HG03103 (cell line): ENCODE measurements around the gene SH2D3C.

Source experiments
- ATAC-seq: cut with Tn5 transposase; IDR thresholded peaks from one replicate; pipeline ENCODE4 v1.9.1; 2021; ENCODE audit warnings: low read depth; ENCODE audit not compliant: unreplicated experiment

SH2D3C gene

DNA sequence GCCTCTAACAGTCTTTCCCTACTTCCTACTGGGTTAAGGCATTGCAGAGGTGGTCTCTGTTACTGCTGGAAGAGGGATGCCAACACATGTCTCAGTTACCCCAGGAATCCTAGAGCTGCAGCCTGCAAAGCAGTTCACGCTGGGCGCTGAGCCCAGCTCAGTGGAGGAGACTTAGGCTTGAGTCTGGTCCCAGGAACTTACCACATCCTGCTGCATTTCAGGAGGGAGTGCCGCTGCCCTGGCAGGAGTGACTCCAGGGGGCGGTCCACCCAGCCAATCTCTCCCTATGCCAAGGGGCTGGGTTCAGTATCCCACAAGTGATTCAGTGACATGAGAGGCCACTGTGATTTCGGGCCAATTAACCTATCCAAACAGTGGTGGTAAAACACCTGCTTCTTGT, 55.0 kb downstream of the SH2D3C start:
- no peak for ATAC-seq

DNA sequence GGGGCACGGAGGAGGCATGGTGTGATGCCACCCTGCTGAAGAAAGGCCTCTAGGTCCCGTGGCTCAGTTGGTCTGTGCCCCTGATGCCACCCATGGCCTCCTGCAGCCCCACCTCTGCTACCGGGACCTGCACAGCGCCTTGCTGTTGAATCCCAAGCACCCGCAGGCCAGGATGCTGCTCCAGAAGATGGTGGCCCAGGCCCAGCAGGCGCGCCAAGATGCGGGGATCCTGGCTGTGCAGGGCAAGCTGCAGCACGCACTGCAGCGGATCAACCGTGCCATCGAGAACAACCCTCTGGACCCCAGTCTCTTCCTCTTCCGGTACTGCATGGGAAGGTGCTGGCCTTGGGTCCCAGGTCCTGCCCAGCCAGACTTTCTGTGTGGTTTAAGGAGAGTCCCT, 55.5 kb downstream of the SH2D3C start:
- no peak for ATAC-seq

DNA sequence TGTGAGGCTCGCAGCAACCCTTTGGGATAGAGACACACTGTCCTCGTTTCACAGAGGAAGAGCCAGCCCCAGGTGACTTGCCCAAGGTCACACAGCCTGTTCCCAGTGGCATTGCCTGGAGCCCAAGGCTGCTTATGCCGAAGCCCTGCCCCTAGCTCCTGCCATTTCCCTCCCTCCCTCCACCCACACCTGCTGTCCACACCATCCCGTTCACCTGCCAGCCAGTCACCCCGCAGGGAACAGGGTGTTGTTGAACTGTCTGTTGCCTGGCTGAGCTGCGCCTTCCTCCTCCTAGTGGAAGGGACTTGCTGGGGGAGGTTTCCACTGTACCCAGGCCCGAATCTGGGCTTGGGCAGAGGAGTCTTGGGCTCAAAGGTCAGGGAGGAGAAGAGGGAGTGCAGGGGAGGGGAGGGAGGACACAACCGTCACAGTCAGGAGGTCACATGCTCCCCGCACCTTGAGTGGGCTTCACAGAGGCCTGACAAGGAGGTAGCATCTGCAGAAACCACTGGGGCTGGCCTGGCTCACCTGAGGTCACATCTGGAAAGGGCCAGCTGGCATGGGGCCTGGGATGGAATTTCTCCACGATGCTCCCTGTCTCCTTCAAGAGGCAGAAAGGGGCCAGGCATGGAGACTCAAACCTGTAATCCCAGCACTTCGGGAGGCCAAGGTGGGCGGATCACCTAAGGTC, 56.3 kb downstream of the SH2D3C start:
- ATAC-seq = no peak

- ATAC-seq = no peak
Measured at GRCh38 chr9:127721391-127721821, 57.1 kb downstream of the SH2D3C start.

DNA sequence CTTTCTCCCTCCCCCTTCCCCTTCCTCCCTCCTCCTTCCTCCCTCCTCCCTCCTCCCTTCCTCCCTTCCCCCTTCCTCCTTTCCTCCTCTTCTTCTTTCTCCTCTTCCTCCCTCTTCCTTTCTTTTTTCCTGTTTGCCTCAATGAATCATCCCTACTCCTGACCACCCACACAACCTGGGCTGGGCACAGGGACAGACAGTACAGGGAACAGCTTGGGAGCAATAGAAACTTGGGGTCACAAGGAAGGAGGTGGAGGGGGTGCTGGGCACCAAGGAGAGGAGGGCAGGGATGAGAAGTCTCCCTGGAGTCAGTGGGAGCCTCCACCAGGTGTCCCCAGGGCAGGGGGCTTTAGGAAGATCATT, 57.6 kb downstream of the SH2D3C start:
- ATAC-seq = no peak

- no peak for ATAC-seq
Measured at GRCh38 chr9:127720031-127720864, 58.2 kb downstream of the SH2D3C start.

DNA sequence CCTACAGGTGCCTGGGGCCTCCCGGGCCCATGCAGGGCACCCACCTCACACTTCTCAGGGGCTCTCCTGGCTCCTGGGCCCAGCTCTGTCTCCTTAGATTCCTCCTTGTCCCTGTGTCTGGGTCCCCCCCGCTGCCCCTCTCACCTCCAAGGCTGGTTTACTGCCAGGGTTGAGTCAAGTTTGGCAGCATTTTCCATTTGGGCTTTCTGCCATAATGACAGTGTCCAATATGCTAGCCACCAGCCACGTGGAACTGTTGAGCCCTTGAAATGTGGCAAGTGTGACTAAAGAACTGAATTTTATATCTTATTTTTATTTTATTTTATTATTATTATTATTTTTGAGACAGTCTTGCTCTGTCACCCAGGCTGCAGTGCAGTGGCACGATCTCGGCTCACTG, 60.7 kb downstream of the SH2D3C start:
- no peak for ATAC-seq

DNA sequence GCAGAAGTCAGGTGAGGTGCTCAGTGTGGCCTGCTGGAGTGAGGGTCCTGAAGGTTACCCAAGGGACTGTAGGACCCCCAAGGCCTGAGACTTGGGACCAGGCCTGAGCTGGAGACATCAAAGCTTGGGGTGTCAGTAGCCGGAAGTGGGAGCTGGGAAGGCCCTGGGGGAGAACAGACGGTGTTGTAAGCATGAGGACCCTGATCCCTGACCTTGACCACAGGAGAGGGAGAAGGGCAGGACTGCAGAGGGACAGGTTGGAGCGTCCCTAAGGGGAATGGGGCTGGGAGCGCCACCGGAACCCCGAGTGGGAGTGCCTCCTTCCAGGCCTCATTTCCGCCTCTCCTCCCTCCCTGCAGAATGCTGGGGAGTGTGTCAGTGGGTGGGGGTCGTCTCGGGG, 62.1 kb downstream of the SH2D3C start:
- no peak for ATAC-seq

DNA sequence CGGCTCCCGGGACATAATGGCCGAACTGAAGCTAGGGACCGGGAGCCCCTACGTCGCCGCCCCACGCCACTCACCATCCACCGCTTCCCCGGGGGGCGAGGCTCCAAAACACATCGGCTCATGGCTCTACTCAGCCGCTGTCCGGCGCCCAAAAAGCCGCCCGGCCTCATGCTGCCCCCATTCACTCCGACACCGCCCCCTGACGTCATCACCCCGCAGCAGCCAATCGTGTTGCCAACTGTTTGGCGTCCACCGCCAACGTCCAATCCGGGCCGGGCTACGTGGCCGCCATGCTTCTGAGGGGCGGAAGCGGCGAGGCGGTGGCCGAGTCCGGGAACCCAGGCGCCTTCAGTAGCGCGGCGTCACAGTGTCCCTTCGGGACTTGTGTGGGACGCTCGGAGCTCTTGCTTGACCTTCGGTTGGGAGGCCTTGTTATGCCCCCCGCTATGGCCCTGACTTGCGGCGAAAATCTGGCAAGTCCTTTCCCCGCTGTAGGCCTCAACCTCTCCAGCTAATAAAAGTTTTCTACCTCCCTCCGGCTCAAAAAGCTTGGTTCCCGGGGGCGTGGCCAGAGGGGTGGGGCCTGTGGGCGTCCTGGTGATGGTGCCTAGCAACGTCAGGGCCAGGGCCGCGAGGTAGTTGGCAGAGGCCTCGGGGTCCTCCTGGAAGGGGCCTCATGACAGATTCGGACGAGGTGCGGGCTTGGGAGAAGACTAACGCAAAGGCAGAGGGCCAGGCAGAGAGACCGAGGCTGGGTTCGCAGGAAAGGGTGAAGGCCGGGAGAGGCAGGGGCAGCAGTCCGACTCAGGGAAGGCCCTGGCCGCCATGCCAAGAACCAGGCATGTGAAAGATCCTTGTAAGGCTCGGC, 62.8 kb downstream of the SH2D3C start, which contains the start of the genes PTRH1 and TTC16:
Gene PTRH1, minus strand, starts transcription at position 194 of the 868 bp plus-strand sequence. Its CDS starts 24 bp downstream, at position 170.
Gene TTC16, plus strand, starts transcription at position 610 of the 868 bp plus-strand sequence. Its CDS starts 67 bp downstream, at position 677.
- ATAC-seq = peak; percentile 87

- no peak for ATAC-seq
Measured at GRCh38 chr9:127714951-127715469, 63.5 kb downstream of the SH2D3C start.

- no peak for ATAC-seq
Measured at GRCh38 chr9:127714020-127714750, 64.3 kb downstream of the SH2D3C start.

DNA sequence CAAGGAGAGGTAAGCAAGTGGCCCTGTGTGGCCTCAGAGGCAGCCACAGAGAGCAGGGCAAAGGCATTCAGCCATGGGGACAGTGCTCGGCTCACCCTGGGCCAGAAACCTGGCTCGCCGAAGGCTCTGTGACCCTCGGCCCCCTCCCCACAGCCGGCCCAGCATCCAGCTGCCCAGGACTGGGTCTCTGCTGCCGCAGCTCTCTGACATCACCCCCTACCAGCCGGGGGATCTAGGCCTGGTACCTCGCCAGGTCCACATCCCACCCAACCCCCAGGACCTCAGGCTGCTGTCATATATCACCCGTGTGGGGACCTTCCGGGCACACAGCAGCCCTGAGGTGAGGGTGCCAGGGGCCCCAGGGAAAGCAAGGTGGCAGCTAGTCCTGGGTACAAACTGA, 65.6 kb downstream of the SH2D3C start:
- ATAC-seq = no peak

- ATAC-seq = no peak
Measured at GRCh38 chr9:127712371-127712770, 66.1 kb downstream of the SH2D3C start.

- no peak for ATAC-seq
Measured at GRCh38 chr9:127711831-127712274, 66.6 kb downstream of the SH2D3C start.

GRCh38 chr9:127711226-127711701, 67.2 kb downstream of the SH2D3C start:
- ATAC-seq = no peak

DNA sequence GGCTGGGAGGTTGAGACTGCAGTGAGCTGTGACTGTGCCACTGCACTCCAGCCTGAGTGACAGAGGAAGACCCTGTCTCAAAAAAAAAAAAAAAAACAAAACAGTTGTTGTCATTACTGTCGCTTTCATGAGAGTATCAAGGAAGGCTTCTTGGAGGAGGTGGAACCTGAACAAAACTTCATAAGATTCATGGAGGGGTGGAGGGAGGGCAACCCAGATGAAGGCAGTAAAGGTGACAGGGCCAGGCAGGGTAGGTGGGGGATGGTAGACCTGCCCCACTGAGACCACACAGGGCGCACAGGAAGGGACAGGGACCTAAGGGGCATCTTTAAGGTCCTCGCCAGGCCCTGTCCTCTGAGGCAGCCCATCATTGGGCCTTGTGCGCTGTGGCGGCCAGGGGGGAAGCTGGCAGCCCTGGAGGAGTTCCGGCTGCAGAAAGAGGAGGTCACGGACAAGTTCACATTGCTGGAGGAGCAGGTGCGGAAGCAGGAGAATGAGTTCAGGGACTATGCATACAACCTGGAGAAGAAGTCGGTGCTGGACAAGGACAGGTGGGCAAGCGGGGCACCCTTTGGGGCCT, 68.2 kb downstream of the SH2D3C start:
- ATAC-seq = no peak

GRCh38 chr9:127708952-127709587, 69.4 kb downstream of the SH2D3C start:
- ATAC-seq = no peak

DNA sequence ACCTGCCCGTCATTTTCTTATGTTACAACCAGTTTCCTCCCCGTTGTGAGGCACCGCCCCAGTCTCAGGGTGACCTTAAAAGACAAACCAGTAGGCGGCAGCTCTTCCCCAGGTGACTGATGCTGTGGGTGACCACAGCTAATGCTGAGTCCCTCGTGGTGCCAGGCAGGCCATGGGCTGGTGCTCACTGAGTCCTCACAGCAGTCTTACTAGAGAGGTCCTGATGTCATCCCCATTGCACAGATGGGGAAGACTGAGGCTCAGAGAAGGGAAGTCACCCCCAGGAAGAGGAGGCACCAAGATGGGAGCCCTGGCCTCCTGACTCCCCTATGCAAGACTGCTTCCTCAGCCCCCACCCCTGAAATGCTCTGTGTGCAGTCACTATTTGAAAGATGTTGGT, 70.7 kb downstream of the SH2D3C start:
- no peak for ATAC-seq

DNA sequence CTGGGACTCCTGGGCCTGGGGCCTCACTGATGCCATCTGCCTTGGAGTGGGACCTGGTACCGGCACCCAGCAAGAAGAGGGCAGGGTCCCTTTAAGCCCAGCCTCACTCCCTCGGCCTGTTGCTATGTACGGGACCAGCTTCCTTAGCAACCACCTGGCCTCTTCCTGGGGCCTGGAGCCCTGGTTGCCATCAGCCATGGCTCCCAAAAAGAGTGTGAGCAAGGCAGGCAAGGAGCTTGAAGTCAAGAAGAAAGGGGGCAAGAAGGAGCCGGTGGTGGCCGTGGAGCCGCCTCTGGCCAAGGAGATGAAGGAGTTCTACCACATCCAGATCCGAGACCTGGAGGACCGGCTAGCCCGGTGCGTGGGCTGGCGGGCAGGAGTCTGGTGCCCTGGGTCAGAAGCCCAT, 71.6 kb downstream of the SH2D3C start, which contains the start of gene CFAP157:
Gene CFAP157, plus strand, starts transcription at position 153 of the 406 bp plus-strand sequence. Its CDS starts 44 bp downstream, at position 197.
- no peak for ATAC-seq
